HUES6 (cell line): ENCODE results near the gene RAC3.
A peak's percentile ranks its signal among the peaks of the same experiment; 100 is the strongest.

Source experiments
- H3K27ac ChIP-seq: 2 replicates; pipeline ENCODE4 v1.7.0; 2013; ENCODE audit warnings: low read depth, mild to moderate bottlenecking, low read length, inconsistent platforms
- H3K27me3 ChIP-seq: 2 replicates; pipeline ENCODE4 v1.6.1; 2013; ENCODE audit warnings: low read length; ENCODE audit not compliant: control insufficient read depth, insufficient read depth
- H3K36me3 ChIP-seq: 2 replicates; pipeline ENCODE4 v1.6.1; 2013; ENCODE audit warnings: low read length; ENCODE audit not compliant: control insufficient read depth, insufficient read depth
- H3K4me1 ChIP-seq: 2 replicates; pipeline ENCODE4 v1.6.1; 2013; ENCODE audit warnings: low read length; ENCODE audit not compliant: control insufficient read depth, insufficient read depth
- H3K4me3 ChIP-seq: 2 replicates; pipeline ENCODE4 v1.5.1; 2013; ENCODE audit warnings: low read depth, low read length
- H3K9ac ChIP-seq: one replicate; pipeline ENCODE4 v1.6.1; 2013; ENCODE audit warnings: mild to moderate bottlenecking, low read length
- H3K9me3 ChIP-seq: 2 replicates; pipeline ENCODE4 v1.6.1; 2013; ENCODE audit warnings: low read depth, low read length; ENCODE audit not compliant: control insufficient read depth, insufficient read depth

Gene RAC3

GRCh38 chr17:82062076-82062983, 30.9 kb downstream of the RAC3 start:
- Histone ChIP-seq H3K36me3 (peaks cover 63% of the 10 kb centered on the region), H3K9me3 (no peaks in the 10 kb centered on the region), H3K4me3 (no peak overlapping the region), H3K9ac (no peak overlapping the region), H3K27me3 (no peaks in the 10 kb centered on the region), H3K4me1 (0 out of 2 replicates have a peak, but pooled peaks cover 4% of the 10 kb centered on the region), H3K27ac (no peak overlapping the region)

GRCh38 chr17:82062984-82063368, 31.5 kb downstream of the RAC3 start:
- H3K27me3 ChIP-seq: no peaks in the 10 kb centered on the region
- no peak overlapping the region for H3K27ac ChIP-seq
- H3K36me3 ChIP-seq: peaks cover 57% of the 10 kb centered on the region
- H3K4me3 ChIP-seq: no peak overlapping the region
- 0 out of 2 replicates have a peak, but pooled peaks cover 4% of the 10 kb centered on the region for H3K4me1 ChIP-seq
- H3K9me3 ChIP-seq: no peaks in the 10 kb centered on the region
- no peak overlapping the region for H3K9ac ChIP-seq

- Histone ChIP-seq H3K9ac (no peak overlapping the region), H3K4me1 (0 out of 2 replicates have a peak, but pooled peaks cover 4% of the 10 kb centered on the region), H3K36me3 (peaks cover 49% of the 10 kb centered on the region), H3K27ac (no peak overlapping the region), H3K9me3 (no peaks in the 10 kb centered on the region), H3K27me3 (no peaks in the 10 kb centered on the region), H3K4me3 (peak overlapping the region; percentile 85)
Measured at GRCh38 chr17:82063424-82064415, 32.2 kb downstream of the RAC3 start.

- H3K9ac ChIP-seq: peak overlapping the region; percentile 84
- no peaks in the 10 kb centered on the region for H3K27me3 ChIP-seq
- peak overlapping the region; percentile 85 for H3K4me3 ChIP-seq
- 0 out of 2 replicates have a peak overlapping the region, but pooled peaks have one; percentile 19 for H3K27ac ChIP-seq
- H3K36me3 ChIP-seq: peaks cover 40% of the 10 kb centered on the region
- H3K4me1 ChIP-seq: 0 out of 2 replicates have a peak, but pooled peaks cover 4% of the 10 kb centered on the region
- H3K9me3 ChIP-seq: no peaks in the 10 kb centered on the region
Measured at GRCh38 chr17:82064433-82065192, 33.1 kb downstream of the RAC3 start.

GRCh38 chr17:82065193-82065637, 33.7 kb downstream of the RAC3 start:
- Histone ChIP-seq H3K27ac (0 out of 2 replicates have a peak overlapping the region, but pooled peaks have one; percentile 19), H3K36me3 (peaks cover 35% of the 10 kb centered on the region)

GRCh38 chr17:82065638-82066303, 34.3 kb downstream of the RAC3 start, which contains the start of gene DUS1L:
Gene DUS1L, minus strand, starts transcription at chr17:82065804. Its CDS starts 745 bp downstream, at chr17:82065059.
- Histone ChIP-seq H3K9me3 (no peaks in the 10 kb centered on the region), H3K27me3 (no peaks in the 10 kb centered on the region; the same call in 1 of the 2 replicates), H3K4me3 (peak within 1 kb of the TSS; percentile 85), H3K9ac (peak within 1 kb of the TSS; percentile 84), H3K27ac (0 out of 2 replicates have a peak within 1 kb of the TSS, but pooled peaks have one; percentile 19), H3K4me1 (0 out of 2 replicates have a peak, but pooled peaks cover 4% of the 10 kb centered on the region), H3K36me3 (peaks cover 29% of the 10 kb centered on the region)

More at GRCh38 chr17:82065193-82065637, 33.7 kb downstream of the RAC3 start:
- H3K9ac ChIP-seq: peak overlapping the region; percentile 84
- H3K4me3 ChIP-seq: peak overlapping the region; percentile 85
- no peaks in the 10 kb centered on the region for H3K9me3 ChIP-seq
- 0 out of 2 replicates have a peak, but pooled peaks cover 4% of the 10 kb centered on the region for H3K4me1 ChIP-seq
- H3K27me3 ChIP-seq: no peaks in the 10 kb centered on the region; the same call in 1 of the 2 replicates

- Histone ChIP-seq H3K36me3 (no peaks in the 10 kb centered on the region), H3K27me3 (no peaks in the 10 kb centered on the region; the same call in 1 of the 2 replicates), H3K9ac (no peak overlapping the region), H3K4me1 (no peaks in the 10 kb centered on the region), H3K4me3 (no peak overlapping the region), H3K9me3 (no peaks in the 10 kb centered on the region), H3K27ac (no peak overlapping the region)
Measured at GRCh38 chr17:82070611-82071010, 39.1 kb downstream of the RAC3 start.

GRCh38 chr17:82072827-82073226, 41.3 kb downstream of the RAC3 start:
- H3K36me3 ChIP-seq: no peaks in the 10 kb centered on the region
- no peak overlapping the region for H3K9ac ChIP-seq
- no peaks in the 10 kb centered on the region for H3K4me1 ChIP-seq
- no peak overlapping the region for H3K4me3 ChIP-seq
- no peaks in the 10 kb centered on the region; the same call in 1 of the 2 replicates for H3K27me3 ChIP-seq
- no peak overlapping the region for H3K27ac ChIP-seq
- H3K9me3 ChIP-seq: no peaks in the 10 kb centered on the region

- Histone ChIP-seq H3K9me3 (no peaks in the 10 kb centered on the region), H3K27me3 (no peaks in the 10 kb centered on the region; the same call in 1 of the 2 replicates), H3K4me1 (no peaks in the 10 kb centered on the region), H3K27ac (no peak overlapping the region), H3K4me3 (no peak overlapping the region), H3K9ac (no peak overlapping the region), H3K36me3 (peaks cover 5% of the 10 kb centered on the region)
Measured at GRCh38 chr17:82073446-82073845, 42.0 kb downstream of the RAC3 start.
